B cell (primary cell): ENCODE data around the gene KCNMB3. TPM values are rescaled to one million over a fixed set of nuclear protein-coding genes. Genes with fewer than 3 reads are reported as not detected.

Experiments
- ATAC-seq: fragments of 200-7000 bp; cut with Tn5 transposase; one replicate; pipeline ENCODE4 v1.10.0; 2021; ENCODE audit warnings: low read depth, mild to moderate bottlenecking, moderate number of reproducible peaks, moderate library complexity
- CTCF ChIA-PET: fragments of 350-600 bp; sonication (Branson Sonifier 250); formaldehyde crosslinking; loops from one replicate; lab custom pipeline; 2021; ENCODE audit warnings: antibody characterized with exemption, inconsistent platforms; lab: Charles Lee
- POLR2A ChIA-PET: fragments of 350-600 bp; sonication (Branson Sonifier 250); formaldehyde crosslinking; loops from one replicate; lab custom pipeline; 2021; ENCODE audit warnings: antibody characterized with exemption; lab: Charles Lee
- DNase-seq: peaks from one replicate; pipeline ENCODE4 v3.0.0; 2013
- H2AFZ ChIP-seq: 2 replicates; pipeline ENCODE4 v1.6.1; 2012; ENCODE audit warnings: mild to moderate bottlenecking, low read depth, low read length; ENCODE audit not compliant: insufficient read depth, poor library complexity, severe bottlenecking
- H3K27ac ChIP-seq, 2 donors: 1 replicate in 1 of 2; 2 replicates in 1 of 2; pipeline ENCODE4 v1.5.1; 2012 to 2013; ENCODE audit warnings: low read length in 2 of 2, mild to moderate bottlenecking in 2 of 2, moderate library complexity in 1 of 2
- H3K27me3 ChIP-seq, 4 experiments: fragments of 200-600 bp in 1 of 4; sonication (generic) in 1 of 4; replicated peaks in 1 of 4; 1 replicate in 2 of 4; 2 replicates in 2 of 4; pipeline versions ENCODE4 v1.6.1 to v1.7.0; 2013 to 2016; ENCODE audit warnings: low read length in 3 of 4, mild to moderate bottlenecking in 2 of 4, mixed read lengths in 1 of 4, moderate library complexity in 1 of 4; ENCODE audit not compliant: insufficient read depth in 4 of 4, control insufficient read depth in 3 of 4; ENCODE audit errors: control extremely low read depth in 1 of 4
- H3K36me3 ChIP-seq, 2 experiments: replicated peaks in 1 of 2; 1 replicate in 1 of 2; 2 replicates in 1 of 2; pipeline versions ENCODE4 v1.6.1 to v1.7.1; 2013; ENCODE audit warnings: low read length in 1 of 2; ENCODE audit not compliant: insufficient read depth in 2 of 2, control insufficient read depth in 1 of 2; ENCODE audit errors: control extremely low read depth in 1 of 2, extremely low read depth in 1 of 2
- H3K4me1 ChIP-seq, 2 donors: fragments of 200-600 bp in 1 of 2; sonication (generic) in 1 of 2; 1 replicate in 1 of 2; 2 replicates in 1 of 2; pipeline versions ENCODE4 v1.5.1 to v1.6.1; 2013 to 2017; ENCODE audit warnings: low read length in 2 of 2; ENCODE audit not compliant: control insufficient read depth in 2 of 2, insufficient read depth in 2 of 2
- H3K4me2 ChIP-seq: replicated peaks from 2 replicates; pipeline ENCODE3; 2012; ENCODE audit warnings: mild to moderate bottlenecking, low read depth, low read length; ENCODE audit not compliant: poor library complexity, severe bottlenecking
- H3K4me3 ChIP-seq, 5 experiments: fragments of 200-600 bp in 1 of 5; sonication (generic) in 1 of 5; 1 replicate in 3 of 5; 2 replicates in 2 of 5; pipeline versions ENCODE4 v1.5.1 to v1.7.0; 2011 to 2016; ENCODE audit warnings: low read length in 4 of 5, mild to moderate bottlenecking in 4 of 5, low read depth in 2 of 5, control low read depth in 1 of 5, moderate library complexity in 1 of 5; ENCODE audit not compliant: insufficient read depth in 1 of 5; ENCODE audit errors: control extremely low read depth in 1 of 5, extremely low read depth in 1 of 5
- H3K79me2 ChIP-seq: fragments of 200-600 bp; sonication (generic); one replicate; pipeline ENCODE4 v1.6.0; 2016; ENCODE audit warnings: low read length; ENCODE audit not compliant: control insufficient read depth, insufficient read depth
- H3K9ac ChIP-seq: fragments of 200-600 bp; sonication (generic); 2 replicates; pipeline ENCODE4 v1.6.1; 2017; ENCODE audit warnings: mild to moderate bottlenecking, low read length, moderate library complexity
- H3K9me3 ChIP-seq, 3 donors: one replicate each; pipeline versions ENCODE4 v1.6.1 to v1.7.1; 2013; ENCODE audit warnings: low read length in 2 of 3; ENCODE audit not compliant: control insufficient read depth in 2 of 3, insufficient read depth in 1 of 3; ENCODE audit errors: control extremely low read depth in 1 of 3
- H4K20me1 ChIP-seq: 2 replicates; pipeline ENCODE4 v1.6.0; 2012; ENCODE audit warnings: mild to moderate bottlenecking, low read length; ENCODE audit not compliant: insufficient read depth, control insufficient read depth, poor library complexity, severe bottlenecking
- H3K27ac Mint-ChIP-seq: one replicate; pipeline ENCODE4 v1.8.0; 2021; ENCODE audit warnings: mixed read lengths
- H3K27me3 Mint-ChIP-seq: one replicate; pipeline ENCODE4 v1.8.0; 2021; ENCODE audit warnings: mixed read lengths
- H3K4me1 Mint-ChIP-seq: one replicate; pipeline ENCODE4 v1.8.0; 2021; ENCODE audit warnings: mixed read lengths
- H3K4me3 Mint-ChIP-seq: one replicate; pipeline ENCODE4 v1.8.0; 2021; ENCODE audit warnings: mixed read lengths
- H3K9me3 Mint-ChIP-seq: one replicate; pipeline ENCODE4 v1.8.0; 2022; ENCODE audit warnings: mixed read lengths; ENCODE audit not compliant: insufficient read depth
- EZH2 ChIP-seq: IDR thresholded peaks from 2 replicates; pipeline ENCODE4 v1.6.1; 2012; ENCODE audit warnings: borderline replicate concordance, low read depth, mild to moderate bottlenecking, moderate library complexity, low read length; ENCODE audit not compliant: insufficient read depth, poor library complexity, severe bottlenecking
- WGBS: methylation state at CpG from one replicate; pipeline ENCODE4 v1.1.5; 2013; ENCODE audit warnings: missing lambda C conversion rate; ENCODE audit not compliant: insufficient coverage; 5-methylcytosine and 5-hydroxymethylcytosine counted together
- intact Hi-C: fragments of 100-400 bp; cut with micrococcal nuclease; formaldehyde crosslinking; loops from one replicate; pipeline ENCODE4 v1.10.0; 2022
- polyA plus RNA-seq: library from polyadenylated mRNA; depleted of rRNA; stranded (reverse); fragments of >200 nt; gene quantifications from 2 replicates; pipeline ENCODE4 v1.2.3, GENCODE V29; 2012
- total RNA-seq, 2 donors: library from RNA; stranded (reverse); fragments of 120-200 nt in 1 of 2; gene quantifications; 1 replicate in 1 of 2; 2 replicates in 1 of 2; pipeline versions ENCODE4 v1.2.3 to v1.2.4, GENCODE V29; 2013 to 2022
- TF ChIP-seq, protein P1 (sequence below): fragments of 200-600 bp; IDR thresholded peaks from one replicate; pipeline ENCODE4 v1.8.0; 2022; ENCODE audit warnings: antibody characterized with exemption, mild to moderate bottlenecking

KCNMB3 gene
- total and polyA plus RNA-seq, 2 donors (not counting 1 experiment from before 2014, with no cell fraction given), result 3.5 to 5.7 TPM

- ChIA-PET POLR2A (no interaction called here), CTCF (no interaction called here)
- intact Hi-C loops, result no loop called here
Measured at GRCh38 chr3:179278932-179279693, 28.2 kb upstream of the KCNMB3 start.

DNA sequence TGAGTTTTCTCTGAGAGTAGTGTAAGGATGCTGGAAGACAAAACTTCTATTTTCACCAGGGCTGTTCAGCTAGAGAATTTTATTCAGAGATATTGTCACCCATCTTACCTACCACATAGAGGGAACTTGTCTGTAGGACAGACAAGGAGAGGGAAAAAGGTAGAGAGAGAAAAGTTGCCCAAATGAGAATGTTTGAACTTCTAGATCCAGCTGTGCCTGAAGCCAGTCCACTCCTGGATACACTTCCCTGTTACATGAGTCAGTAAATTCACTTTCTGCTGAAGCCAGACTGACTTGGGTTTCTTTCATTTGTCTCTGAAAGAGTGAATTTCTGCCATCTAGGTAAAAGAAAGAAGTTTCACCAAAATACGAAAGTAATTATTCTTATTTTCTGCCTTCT, 27.2 kb upstream of the KCNMB3 start:
- H3K27ac ChIP-seq, result no peak overlapping the region
- Mint-ChIP-seq H3K27me3 (peaks cover 14% of the 10 kb centered on the region), H3K9me3 (no peaks in the 10 kb centered on the region), H3K4me3 (no peak overlapping the region), H3K27ac (no peak overlapping the region), H3K4me1 (no peaks in the 10 kb centered on the region)
- H3K4me1 ChIP-seq, result no peaks in the 10 kb centered on the region
- no peaks in the 10 kb centered on the region for H3K36me3 ChIP-seq
- intact Hi-C loops, result no loop called here
- ATAC-seq (no peak), DNase-seq (no peak)
- no CpG with 5 or more reads among the region's 1 CpG for WGBS
- H3K4me2 ChIP-seq, result no peak overlapping the region
- no peaks in the 10 kb centered on the region for H3K79me2 ChIP-seq
- no peaks in the 10 kb centered on the region for H4K20me1 ChIP-seq
- ChIA-PET CTCF (no interaction called here), POLR2A (no interaction called here)
- H3K4me3 ChIP-seq, result no peak overlapping the region
- TF ChIP-seq, protein P1, sequence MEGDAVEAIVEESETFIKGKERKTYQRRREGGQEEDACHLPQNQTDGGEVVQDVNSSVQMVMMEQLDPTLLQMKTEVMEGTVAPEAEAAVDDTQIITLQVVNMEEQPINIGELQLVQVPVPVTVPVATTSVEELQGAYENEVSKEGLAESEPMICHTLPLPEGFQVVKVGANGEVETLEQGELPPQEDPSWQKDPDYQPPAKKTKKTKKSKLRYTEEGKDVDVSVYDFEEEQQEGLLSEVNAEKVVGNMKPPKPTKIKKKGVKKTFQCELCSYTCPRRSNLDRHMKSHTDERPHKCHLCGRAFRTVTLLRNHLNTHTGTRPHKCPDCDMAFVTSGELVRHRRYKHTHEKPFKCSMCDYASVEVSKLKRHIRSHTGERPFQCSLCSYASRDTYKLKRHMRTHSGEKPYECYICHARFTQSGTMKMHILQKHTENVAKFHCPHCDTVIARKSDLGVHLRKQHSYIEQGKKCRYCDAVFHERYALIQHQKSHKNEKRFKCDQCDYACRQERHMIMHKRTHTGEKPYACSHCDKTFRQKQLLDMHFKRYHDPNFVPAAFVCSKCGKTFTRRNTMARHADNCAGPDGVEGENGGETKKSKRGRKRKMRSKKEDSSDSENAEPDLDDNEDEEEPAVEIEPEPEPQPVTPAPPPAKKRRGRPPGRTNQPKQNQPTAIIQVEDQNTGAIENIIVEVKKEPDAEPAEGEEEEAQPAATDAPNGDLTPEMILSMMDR, result no peak
- TF ChIP-seq EZH2, result no peak
- no peak overlapping the region for H2AFZ ChIP-seq
- no peak overlapping the region for H3K9ac ChIP-seq
- peaks cover 0 to 6% (median 3%) of the 10 kb centered on the region in 4 experiments for H3K27me3 ChIP-seq
- H3K9me3 ChIP-seq, result no peaks in the 10 kb centered on the region

More at GRCh38 chr3:179278932-179279693, 28.2 kb upstream of the KCNMB3 start:
- ATAC-seq (no peak), DNase-seq (no peak)
- no peaks in the 10 kb centered on the region for H3K4me1 Mint-ChIP-seq
- Histone ChIP-seq H3K79me2 (no peaks in the 10 kb centered on the region), H3K27me3 (peaks cover 0 to 6% (median 3%) of the 10 kb centered on the region in 4 experiments), H3K4me3 (no peak overlapping the region), H3K4me1 (no peaks in the 10 kb centered on the region), H3K9ac (no peak overlapping the region), H3K9me3 (no peaks in the 10 kb centered on the region), H3K4me2 (no peak overlapping the region), H3K36me3 (no peaks in the 10 kb centered on the region), H4K20me1 (no peaks in the 10 kb centered on the region), H2AFZ (no peak overlapping the region), H3K27ac (no peak overlapping the region)
- no peak overlapping the region for H3K27ac Mint-ChIP-seq
- H3K9me3 Mint-ChIP-seq, result no peaks in the 10 kb centered on the region
- no peak overlapping the region for H3K4me3 Mint-ChIP-seq
- no peak for TF ChIP-seq EZH2
- TF ChIP-seq, protein P1, result no peak
- WGBS, result no CpG with 5 or more reads among the region's 4 CpGs
- H3K27me3 Mint-ChIP-seq, result peaks cover 14% of the 10 kb centered on the region
